DOHH2 (cell line): ENCODE results near the gene NAT10.

Experiments used
- EZH2phosphoT487 ChIP-seq: fragments of 200-600 bp; sonication (generic); IDR thresholded peaks from 2 replicates; pipeline ENCODE4 v1.6.1; 2017; ENCODE audit warnings: borderline replicate concordance, mild to moderate bottlenecking, antibody characterized with exemption, low read length, moderate library complexity, mixed read lengths
- TF ChIP-seq, protein P1 (sequence below): fragments of 200-600 bp; sonication (generic); IDR thresholded peaks from one replicate; pipeline ENCODE4 v1.5.1; 2014; ENCODE audit warnings: antibody characterized with exemption, mild to moderate bottlenecking, low read depth, low read length; ENCODE audit not compliant: poor library complexity, severe bottlenecking

DNA sequence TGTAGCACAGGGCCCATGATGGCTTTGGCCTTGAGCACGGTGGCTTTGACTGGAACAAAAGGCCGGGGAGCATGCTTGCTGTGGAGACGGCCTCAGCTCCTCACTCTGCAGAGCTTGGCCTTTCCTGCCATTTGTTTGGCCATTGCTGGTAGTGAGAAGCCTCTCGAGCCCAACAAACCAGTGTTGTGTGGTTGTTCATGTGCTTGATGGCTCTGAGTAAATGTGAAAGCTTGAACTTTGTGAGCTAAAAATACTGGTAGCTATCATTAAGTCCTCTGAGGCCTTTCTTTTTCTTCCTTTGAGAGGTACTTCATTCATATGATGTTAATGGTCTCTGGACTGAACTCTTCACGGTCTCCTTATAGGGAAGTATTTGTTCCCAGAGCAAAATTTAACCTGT, 39.6 kb downstream of the NAT10 start:
- TF ChIP-seq, protein P1, sequence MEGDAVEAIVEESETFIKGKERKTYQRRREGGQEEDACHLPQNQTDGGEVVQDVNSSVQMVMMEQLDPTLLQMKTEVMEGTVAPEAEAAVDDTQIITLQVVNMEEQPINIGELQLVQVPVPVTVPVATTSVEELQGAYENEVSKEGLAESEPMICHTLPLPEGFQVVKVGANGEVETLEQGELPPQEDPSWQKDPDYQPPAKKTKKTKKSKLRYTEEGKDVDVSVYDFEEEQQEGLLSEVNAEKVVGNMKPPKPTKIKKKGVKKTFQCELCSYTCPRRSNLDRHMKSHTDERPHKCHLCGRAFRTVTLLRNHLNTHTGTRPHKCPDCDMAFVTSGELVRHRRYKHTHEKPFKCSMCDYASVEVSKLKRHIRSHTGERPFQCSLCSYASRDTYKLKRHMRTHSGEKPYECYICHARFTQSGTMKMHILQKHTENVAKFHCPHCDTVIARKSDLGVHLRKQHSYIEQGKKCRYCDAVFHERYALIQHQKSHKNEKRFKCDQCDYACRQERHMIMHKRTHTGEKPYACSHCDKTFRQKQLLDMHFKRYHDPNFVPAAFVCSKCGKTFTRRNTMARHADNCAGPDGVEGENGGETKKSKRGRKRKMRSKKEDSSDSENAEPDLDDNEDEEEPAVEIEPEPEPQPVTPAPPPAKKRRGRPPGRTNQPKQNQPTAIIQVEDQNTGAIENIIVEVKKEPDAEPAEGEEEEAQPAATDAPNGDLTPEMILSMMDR: no peak
- TF ChIP-seq EZH2phosphoT487: no peak
